D721Med (cell line): ENCODE measurements around the gene GLI3.

Experiments
- DNase-seq: peaks from one replicate; pipeline ENCODE4 v3.0.0; 2011; ENCODE audit warnings: low spot score; ENCODE audit not compliant: insufficient read length
- FAIRE-seq: peaks from 2 replicates; lab custom pipeline; 2011; peaks lifted over from hg19 to GRCh38; lab: Jason Lieb, UNC
- CTCF ChIP-seq: IDR thresholded peaks from 2 replicates; pipeline ENCODE4 v1.5.1; 2012; ENCODE audit warnings: mild to moderate bottlenecking, control low read depth; ENCODE audit not compliant: insufficient read depth; ENCODE audit errors: missing control alignments

Gene GLI3

GRCh38 chr7:41954976-41955375 is 282.0 kb downstream of the GLI3 start:
- FAIRE-seq = no peak
- TF ChIP-seq CTCF = no peak
- DNase-seq = no peak

- DNase-seq = no peak
- FAIRE-seq = no peak
- TF ChIP-seq CTCF = no peak
Measured at GRCh38 chr7:41948503-41948902, 288.5 kb downstream of the GLI3 start.

GRCh38 chr7:41943094-41943577 is 293.9 kb downstream of the GLI3 start:
- TF ChIP-seq CTCF = peak; percentile 76
- FAIRE-seq = no peak

GRCh38 chr7:41942468-41943093 is 294.4 kb downstream of the GLI3 start:
- TF ChIP-seq CTCF = no peak
- no peak for FAIRE-seq
- no peak for DNase-seq

More at GRCh38 chr7:41943094-41943577, 293.9 kb downstream of the GLI3 start:
- peak; percentile 31 for DNase-seq

- TF ChIP-seq CTCF = peak; percentile 89
- peak; percentile 29 for DNase-seq
- no peak for FAIRE-seq
Measured at GRCh38 chr7:41940760-41941343, 296.2 kb downstream of the GLI3 start.

GRCh38 chr7:41938371-41938770 is 298.6 kb downstream of the GLI3 start:
- no peak for DNase-seq
- no peak for TF ChIP-seq CTCF
- no peak for FAIRE-seq

GRCh38 chr7:41933427-41933826 is 303.6 kb downstream of the GLI3 start:
- no peak for TF ChIP-seq CTCF
- DNase-seq (no peak), FAIRE-seq (no peak)
